WTC11 (cell line): ENCODE data around the gene RCAN2.

Experiments
- USF2 ChIP-seq: sonication (generic); formaldehyde crosslinking; IDR thresholded peaks from 2 replicates; pipeline ENCODE4 v1.8.1; 2023; ENCODE audit warnings: mild to moderate bottlenecking, missing genetic modification reagents, moderate library complexity
- TF ChIP-seq, protein P1 (sequence below): fragments of 200-600 bp; IDR thresholded peaks from 2 replicates; pipeline ENCODE4 v1.8.0; 2022; ENCODE audit warnings: antibody characterized with exemption

GRCh38 chr6:46490425-46491200 is 636 bp downstream of the RCAN2 start:
- TF ChIP-seq USF2 (CRISPR knock-in tag), result no peak
- TF ChIP-seq, protein P1, sequence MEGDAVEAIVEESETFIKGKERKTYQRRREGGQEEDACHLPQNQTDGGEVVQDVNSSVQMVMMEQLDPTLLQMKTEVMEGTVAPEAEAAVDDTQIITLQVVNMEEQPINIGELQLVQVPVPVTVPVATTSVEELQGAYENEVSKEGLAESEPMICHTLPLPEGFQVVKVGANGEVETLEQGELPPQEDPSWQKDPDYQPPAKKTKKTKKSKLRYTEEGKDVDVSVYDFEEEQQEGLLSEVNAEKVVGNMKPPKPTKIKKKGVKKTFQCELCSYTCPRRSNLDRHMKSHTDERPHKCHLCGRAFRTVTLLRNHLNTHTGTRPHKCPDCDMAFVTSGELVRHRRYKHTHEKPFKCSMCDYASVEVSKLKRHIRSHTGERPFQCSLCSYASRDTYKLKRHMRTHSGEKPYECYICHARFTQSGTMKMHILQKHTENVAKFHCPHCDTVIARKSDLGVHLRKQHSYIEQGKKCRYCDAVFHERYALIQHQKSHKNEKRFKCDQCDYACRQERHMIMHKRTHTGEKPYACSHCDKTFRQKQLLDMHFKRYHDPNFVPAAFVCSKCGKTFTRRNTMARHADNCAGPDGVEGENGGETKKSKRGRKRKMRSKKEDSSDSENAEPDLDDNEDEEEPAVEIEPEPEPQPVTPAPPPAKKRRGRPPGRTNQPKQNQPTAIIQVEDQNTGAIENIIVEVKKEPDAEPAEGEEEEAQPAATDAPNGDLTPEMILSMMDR, result peak; percentile 39; the same call in 1 of the 2 replicates
